Non-pigmented ciliary epithelial cell (primary cell): ENCODE results near the gene RCOR2.

ENCODE experiments used
- DNase-seq: peaks from one replicate; pipeline ENCODE4 v3.0.0-alpha.2; 2010; ENCODE audit warnings: low read depth

Gene RCOR2

GRCh38 chr11:63907063-63907462 lies 9.9 kb downstream of the RCOR2 start:
- DNase-seq = no peak

GRCh38 chr11:63906585-63906984 lies 10.4 kb downstream of the RCOR2 start:
- DNase-seq = no peak

- no peak for DNase-seq
Observed at GRCh38 chr11:63906087-63906486, 10.9 kb downstream of the RCOR2 start.

- DNase-seq = no peak
Observed at GRCh38 chr11:63905179-63905578, 11.8 kb downstream of the RCOR2 start.

- no peak for DNase-seq
Observed at GRCh38 chr11:63904743-63905142, 12.2 kb downstream of the RCOR2 start.

GRCh38 chr11:63903884-63904283 lies 13.1 kb downstream of the RCOR2 start:
- no peak for DNase-seq

GRCh38 chr11:63901660-63902059 lies 15.3 kb downstream of the RCOR2 start:
- no peak for DNase-seq

- no peak for DNase-seq
Observed at GRCh38 chr11:63897459-63898146, 19.4 kb downstream of the RCOR2 start.

- no peak for DNase-seq
Observed at GRCh38 chr11:63896071-63896470, 20.9 kb downstream of the RCOR2 start.

- DNase-seq = no peak
Observed at GRCh38 chr11:63893355-63893754, 23.6 kb downstream of the RCOR2 start.

- DNase-seq = no peak
Observed at GRCh38 chr11:63892228-63892627, 24.7 kb downstream of the RCOR2 start.

- no peak for DNase-seq
Observed at GRCh38 chr11:63890368-63890767, 26.6 kb downstream of the RCOR2 start.

- no peak for DNase-seq
Observed at GRCh38 chr11:63889344-63889743, 27.6 kb downstream of the RCOR2 start.

- no peak for DNase-seq
Observed at GRCh38 chr11:63888170-63889086, 28.5 kb downstream of the RCOR2 start.

- no peak for DNase-seq
Observed at GRCh38 chr11:63887386-63887999, 29.5 kb downstream of the RCOR2 start.

- DNase-seq = no peak
Observed at GRCh38 chr11:63884196-63884932, 32.6 kb downstream of the RCOR2 start.

- no peak for DNase-seq
Observed at GRCh38 chr11:63883791-63884190, 33.2 kb downstream of the RCOR2 start.

GRCh38 chr11:63882555-63883242 lies 34.3 kb downstream of the RCOR2 start:
- DNase-seq = no peak

GRCh38 chr11:63880403-63880790 lies 36.6 kb downstream of the RCOR2 start:
- DNase-seq = no peak

GRCh38 chr11:63879598-63880402 lies 37.2 kb downstream of the RCOR2 start:
- no peak for DNase-seq
